ENCODE measurements around the gene RASSF7. TPM values are rescaled to one million over a fixed set of nuclear protein-coding genes. Genes with fewer than 3 reads are reported as not detected.

The RASSF7 gene, protein sequence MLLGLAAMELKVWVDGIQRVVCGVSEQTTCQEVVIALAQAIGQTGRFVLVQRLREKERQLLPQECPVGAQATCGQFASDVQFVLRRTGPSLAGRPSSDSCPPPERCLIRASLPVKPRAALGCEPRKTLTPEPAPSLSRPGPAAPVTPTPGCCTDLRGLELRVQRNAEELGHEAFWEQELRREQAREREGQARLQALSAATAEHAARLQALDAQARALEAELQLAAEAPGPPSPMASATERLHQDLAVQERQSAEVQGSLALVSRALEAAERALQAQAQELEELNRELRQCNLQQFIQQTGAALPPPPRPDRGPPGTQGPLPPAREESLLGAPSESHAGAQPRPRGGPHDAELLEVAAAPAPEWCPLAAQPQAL
- total RNA-seq: 1 to 10 TPM in 3 of 4 donors, under 1 TPM in 1; 0.49 to 7.6 (median 4.5) TPM

- TF ChIP-seq, protein P1, sequence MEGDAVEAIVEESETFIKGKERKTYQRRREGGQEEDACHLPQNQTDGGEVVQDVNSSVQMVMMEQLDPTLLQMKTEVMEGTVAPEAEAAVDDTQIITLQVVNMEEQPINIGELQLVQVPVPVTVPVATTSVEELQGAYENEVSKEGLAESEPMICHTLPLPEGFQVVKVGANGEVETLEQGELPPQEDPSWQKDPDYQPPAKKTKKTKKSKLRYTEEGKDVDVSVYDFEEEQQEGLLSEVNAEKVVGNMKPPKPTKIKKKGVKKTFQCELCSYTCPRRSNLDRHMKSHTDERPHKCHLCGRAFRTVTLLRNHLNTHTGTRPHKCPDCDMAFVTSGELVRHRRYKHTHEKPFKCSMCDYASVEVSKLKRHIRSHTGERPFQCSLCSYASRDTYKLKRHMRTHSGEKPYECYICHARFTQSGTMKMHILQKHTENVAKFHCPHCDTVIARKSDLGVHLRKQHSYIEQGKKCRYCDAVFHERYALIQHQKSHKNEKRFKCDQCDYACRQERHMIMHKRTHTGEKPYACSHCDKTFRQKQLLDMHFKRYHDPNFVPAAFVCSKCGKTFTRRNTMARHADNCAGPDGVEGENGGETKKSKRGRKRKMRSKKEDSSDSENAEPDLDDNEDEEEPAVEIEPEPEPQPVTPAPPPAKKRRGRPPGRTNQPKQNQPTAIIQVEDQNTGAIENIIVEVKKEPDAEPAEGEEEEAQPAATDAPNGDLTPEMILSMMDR (IDR thresholded peaks at IDR 0.05; ENCODE audit: low read depth): no peak
These were observed at the start of gene RASSF7, which contains the start of gene LMNTD2 for GRCh38 chr11:560305-561147. Gene RASSF7 (plus strand): TSS chr11:560970. CDS start chr11:561769, 799 bp downstream. Gene LMNTD2 (minus strand): TSS chr11:560738. CDS start chr11:560716, 22 bp downstream.

GRCh38 chr11:512761-513595 is 47.8 kb upstream of the RASSF7 start:
- TF ChIP-seq, protein P1 (IDR thresholded peaks at IDR 0.05; ENCODE audit: low read depth): no peak

- TF ChIP-seq, protein P1 (IDR thresholded peaks at IDR 0.05; ENCODE audit: low read depth): no peak
These were observed 46.2 kb upstream of the RASSF7 start for GRCh38 chr11:514606-515005.

DNA sequence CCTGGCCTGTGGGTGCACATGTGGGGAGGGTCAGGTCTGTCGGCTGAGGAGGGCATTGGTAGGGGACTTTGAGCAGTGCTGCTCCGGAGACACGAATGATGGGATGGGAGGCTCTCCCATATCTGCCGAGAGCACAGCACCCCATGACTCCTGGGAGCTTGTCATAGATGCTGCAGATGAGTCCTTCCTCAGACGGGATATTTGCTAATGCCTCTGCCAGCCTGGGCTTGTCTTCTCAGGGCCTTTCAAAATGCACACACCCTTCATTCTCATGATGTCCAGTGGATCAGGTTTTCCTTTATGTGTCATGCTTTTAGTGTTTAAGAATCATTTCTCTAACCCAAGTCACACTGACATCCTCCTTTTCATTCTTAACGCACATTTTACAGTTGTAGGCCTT is 45.6 kb upstream of the RASSF7 start:
- TF ChIP-seq, protein P1 (IDR thresholded peaks at IDR 0.05; ENCODE audit: low read depth): no peak

DNA sequence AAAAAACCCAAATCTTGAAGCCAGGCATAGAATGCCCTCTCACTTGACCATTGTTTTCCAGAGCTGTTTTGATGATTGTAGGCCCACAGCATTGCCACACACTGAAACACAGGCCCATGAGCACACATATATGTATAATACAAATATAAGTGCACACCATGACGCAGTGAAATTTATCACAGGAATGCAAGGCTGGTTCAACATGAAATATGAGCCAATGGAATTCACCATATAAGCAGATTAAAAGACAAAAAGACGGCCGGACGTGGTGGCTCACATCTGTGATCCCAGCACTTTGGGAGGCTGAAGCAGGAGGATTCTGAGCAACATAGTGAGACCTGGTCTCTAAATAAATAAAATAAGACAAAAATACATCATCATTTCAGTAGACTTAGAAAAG is 44.4 kb upstream of the RASSF7 start:
- TF ChIP-seq, protein P1 (IDR thresholded peaks at IDR 0.05; ENCODE audit: low read depth): no peak

DNA sequence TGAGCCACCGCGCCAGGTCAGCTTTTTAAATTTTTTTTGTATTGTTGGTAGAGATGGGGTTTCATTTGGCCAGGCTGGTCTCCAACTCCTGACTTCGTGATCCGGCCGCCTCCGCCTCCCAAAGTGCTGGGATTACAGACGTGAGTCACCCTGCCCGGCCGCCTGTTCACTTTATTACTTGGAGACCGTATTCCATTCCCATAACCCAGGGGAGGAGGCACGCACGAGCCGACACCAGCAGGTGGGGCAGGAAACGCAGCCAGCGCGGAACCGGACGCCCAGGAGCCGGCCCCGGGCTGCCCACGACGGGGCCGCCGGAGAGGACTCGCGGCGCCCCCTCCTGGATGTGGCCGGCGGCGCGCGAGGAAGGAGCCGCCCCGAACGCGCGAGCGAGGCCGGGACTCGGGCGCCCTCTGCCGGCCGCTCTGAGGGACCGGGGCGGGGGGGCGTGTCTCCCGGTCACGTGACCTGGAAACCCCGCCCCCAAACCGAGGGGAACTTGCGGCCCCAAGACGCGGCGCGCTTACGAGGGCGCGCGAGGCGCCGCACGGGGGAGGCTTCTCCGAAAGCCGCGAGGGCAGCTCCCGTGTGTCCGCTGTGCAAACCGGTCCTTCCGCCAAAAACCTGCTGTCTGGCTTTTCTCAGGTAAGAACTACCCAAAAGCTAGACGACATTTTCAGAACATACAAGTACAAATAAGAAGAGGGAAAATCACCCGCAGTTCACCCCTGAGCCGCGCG is 42.1 kb upstream of the RASSF7 start:
- TF ChIP-seq, protein P1 (IDR thresholded peaks at IDR 0.05; ENCODE audit: low read depth): no peak
